Amniotic epithelial cell (primary cell): ENCODE results near the gene FAH.

Experiments used
- DNase-seq: peaks from one replicate; pipeline ENCODE4 v3.0.0-alpha.2; 2010; ENCODE audit warnings: low read depth

Gene FAH

DNA sequence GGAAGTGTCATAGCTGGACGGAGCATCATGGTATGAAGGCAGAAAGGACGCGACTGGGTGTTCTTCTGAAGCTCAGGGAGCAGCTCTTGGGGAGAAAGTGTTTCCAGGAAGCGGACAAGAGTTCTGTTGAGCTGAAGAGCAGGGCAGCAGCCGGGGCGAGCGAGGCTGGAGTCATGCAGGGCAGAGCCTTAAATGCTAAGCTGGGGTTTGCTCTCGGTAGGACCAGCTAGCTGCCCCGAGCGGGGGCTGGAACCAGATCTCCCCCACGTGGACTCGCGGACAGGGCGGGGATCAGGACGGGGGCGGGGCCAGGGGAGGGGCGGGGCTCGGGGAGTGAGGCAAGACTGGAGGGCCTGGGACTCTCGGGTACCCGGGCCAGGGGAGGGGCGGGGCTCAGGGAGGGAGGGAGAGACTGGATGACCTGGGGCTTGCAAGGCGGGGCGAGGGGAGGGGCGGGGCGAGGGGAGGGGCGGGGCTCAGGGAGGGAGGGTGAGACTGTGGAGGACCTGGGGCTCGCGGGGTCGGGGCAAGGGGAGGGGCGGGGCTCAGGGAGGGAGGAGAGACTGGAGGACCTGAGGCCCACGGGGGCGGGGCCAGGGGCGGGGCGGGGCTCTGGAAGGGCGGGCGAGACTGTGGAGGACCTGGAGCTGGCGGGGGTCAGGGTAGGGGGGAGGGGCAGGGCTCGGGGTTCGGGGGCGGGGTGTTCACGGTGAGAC lies 461 bp upstream of the FAH start:
- DNase-seq, result peak; percentile 95

- DNase-seq, result peak; percentile 52
Measured at GRCh38 chr15:80153900-80154299, 1.1 kb downstream of the FAH start.

DNA sequence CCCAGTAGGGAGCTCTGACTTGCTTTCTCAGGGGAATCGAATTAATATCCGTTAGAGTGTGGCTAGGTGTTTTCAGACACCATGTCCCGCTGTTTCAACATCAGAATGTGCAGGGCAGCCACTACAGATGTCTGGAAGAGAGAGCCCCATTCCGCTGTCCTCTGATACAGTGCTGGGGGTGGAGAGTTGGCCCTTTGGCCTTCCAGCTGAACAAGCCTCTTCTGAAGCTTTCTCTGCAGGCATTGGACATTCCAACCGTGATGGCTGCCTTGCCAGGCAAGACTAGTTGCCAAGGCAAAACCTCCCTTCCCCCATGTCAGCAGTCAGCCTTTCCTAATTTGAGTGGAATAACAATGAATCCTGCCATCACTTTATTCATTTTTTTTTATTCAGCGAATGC lies 1.5 kb downstream of the FAH start:
- DNase-seq, result peak; percentile 85

DNA sequence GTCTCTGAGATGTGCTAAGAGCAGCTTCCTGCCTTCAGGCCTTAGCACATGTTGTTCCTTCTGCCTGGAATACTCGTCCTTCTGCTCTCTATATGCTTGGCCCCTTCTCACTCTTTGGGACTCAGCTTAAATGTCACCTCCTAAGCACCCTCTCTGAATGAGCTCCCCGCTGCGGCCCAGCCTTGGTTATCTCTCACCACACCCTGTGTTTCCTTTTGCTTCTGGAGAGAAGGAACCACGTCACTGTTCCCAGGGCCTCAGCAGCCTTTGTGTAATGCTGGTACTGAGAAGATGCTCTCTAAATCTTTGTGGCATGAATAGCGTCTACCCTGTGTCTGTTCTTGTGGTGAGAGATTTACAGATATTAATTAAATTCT lies 2.2 kb downstream of the FAH start:
- DNase-seq, result peak; percentile 69

DNA sequence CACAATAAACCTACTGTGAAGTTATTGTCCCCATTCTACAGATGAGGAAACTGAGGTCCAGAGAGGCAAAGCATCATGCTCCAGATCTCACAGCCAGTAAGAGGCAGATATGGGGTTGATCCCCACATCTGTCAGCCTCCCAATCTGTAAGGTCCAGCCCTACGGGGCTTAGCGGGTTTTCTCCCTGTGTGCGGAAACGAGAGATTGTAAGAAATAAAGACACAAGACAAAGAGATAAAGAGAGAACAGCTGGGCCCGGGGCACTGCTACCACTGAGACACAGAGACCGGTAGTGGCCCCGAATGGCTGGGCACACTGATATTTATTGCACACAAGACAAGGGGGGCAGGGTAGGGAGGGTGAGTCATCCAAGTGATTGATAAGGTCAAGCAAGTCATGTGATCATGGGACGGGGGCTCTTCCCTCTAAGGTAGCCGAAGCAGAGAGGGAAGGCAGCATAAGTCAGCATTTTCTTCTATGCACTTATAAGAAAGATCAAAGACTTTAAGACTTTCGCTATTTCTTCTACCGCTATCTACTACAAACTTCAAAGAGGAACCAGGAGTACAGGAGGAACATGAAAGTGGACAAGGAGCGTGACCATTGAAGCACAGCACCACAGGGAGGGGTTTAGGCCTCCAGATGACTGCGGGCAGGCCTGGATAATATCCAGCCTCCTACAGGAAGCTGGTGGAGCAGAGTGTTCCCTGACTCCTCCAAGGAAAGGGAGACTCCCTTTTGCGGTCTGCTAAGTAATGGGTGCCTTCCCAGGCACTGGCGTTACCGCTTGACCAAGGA lies 2.8 kb downstream of the FAH start:
- peak; percentile 98 for DNase-seq

DNA sequence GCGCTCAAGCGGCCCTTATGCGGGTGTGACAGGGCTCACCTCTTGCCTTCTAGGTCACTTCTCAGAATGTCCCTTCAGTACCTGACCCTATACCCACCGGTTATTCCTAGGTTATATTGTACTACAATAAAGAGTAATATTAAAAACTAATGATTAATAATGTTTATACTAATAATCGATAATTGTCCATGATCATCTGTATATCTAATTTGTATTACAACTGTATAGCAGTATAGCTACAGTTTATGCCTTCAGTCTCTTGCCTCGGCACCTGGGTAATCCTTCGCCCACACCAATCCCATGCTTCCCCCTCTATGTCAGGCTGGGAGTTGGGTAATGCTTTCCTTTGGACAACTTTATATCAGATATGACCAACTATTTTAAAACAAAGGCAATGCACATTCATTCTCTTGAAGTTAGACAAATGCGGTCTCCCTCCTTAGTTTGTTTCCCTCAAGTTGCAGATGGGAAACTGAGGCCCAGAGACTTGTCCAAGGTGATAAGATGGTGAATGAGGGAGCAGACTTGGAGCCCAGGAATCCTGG lies 3.4 kb downstream of the FAH start:
- DNase-seq, result peak; percentile 74

GRCh38 chr15:80157215-80157614 lies 4.4 kb downstream of the FAH start:
- no peak for DNase-seq

DNA sequence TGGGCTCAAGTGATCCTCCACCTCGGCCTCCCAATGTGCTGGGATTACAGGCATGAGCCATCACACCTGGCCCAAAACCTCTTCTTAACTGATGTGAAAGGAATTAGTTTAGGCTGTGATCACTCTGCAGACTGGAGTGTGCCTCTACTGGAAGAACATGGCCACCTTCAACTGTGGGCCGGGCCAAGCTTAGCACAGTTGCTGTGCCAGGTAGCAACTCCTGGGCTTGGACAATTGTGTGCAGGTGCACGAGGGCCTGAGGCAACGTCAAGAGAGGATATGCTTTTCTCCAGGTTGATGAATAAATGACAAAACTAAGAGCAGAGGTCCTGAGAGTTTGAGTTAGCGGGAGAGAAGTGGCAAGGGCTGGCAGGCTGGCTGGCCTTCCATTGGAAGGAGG lies 6.5 kb downstream of the FAH start:
- DNase-seq, result no peak

GRCh38 chr15:80159811-80160569 lies 7.2 kb downstream of the FAH start:
- peak; percentile 99 for DNase-seq

GRCh38 chr15:80160570-80161156 lies 7.9 kb downstream of the FAH start:
- DNase-seq, result peak; percentile 97

- DNase-seq, result no peak
Measured at GRCh38 chr15:80161468-80162016, 8.7 kb downstream of the FAH start.

- DNase-seq, result peak; percentile 68
Measured at GRCh38 chr15:80162059-80162554, 9.3 kb downstream of the FAH start.

DNA sequence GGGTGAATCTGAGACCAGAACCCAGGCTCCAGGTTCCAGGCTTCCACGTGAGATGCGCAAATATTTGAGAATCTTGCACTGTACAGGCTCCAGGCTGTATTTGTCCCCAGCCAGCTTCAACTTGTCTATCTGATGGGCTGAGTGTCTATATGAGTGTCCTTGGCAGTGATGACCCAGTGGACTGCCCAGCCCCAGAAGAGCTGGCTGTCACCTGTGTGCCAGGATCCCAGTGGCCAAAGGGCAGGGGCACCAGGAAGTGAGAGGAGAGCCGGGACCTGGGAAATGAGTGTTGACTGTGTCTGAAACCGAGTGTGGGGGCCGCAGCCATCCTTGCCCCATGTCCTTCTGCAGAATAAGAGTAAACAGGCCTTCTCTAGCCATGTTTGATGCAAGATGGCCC lies 10.4 kb downstream of the FAH start:
- no peak for DNase-seq

- no peak for DNase-seq
Measured at GRCh38 chr15:80163897-80164296, 11.1 kb downstream of the FAH start.

GRCh38 chr15:80167936-80168335 lies 15.1 kb downstream of the FAH start:
- DNase-seq, result no peak

GRCh38 chr15:80168421-80168820 lies 15.6 kb downstream of the FAH start:
- no peak for DNase-seq

DNA sequence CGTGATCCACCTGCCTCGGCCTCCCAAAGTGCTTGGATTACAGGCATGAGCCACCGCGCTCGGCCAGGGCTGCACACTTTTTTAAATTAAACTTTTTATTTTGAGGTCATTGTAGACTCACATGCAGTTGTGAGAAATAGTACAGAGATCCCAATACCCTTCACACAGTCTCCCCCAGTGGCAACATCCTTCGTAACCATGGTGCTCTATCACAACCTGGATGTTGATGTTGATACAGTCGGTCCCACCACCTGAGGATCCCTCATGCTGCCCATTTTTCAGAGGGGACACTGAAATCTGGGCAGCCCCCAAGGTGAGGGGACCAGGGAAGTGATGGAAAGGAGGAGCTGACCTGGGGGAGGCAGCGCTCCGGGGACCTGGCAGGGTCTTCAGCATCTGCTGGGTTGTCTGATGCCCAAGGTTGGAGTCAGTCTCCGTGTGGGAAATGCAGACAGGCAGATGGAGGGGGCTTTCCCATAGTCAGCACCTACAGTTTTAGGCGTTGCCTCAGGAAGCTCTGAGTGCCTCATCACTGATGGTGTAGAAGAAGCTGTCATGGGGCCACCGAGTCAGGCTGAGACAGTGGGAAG lies 17.1 kb downstream of the FAH start:
- DNase-seq, result no peak

DNA sequence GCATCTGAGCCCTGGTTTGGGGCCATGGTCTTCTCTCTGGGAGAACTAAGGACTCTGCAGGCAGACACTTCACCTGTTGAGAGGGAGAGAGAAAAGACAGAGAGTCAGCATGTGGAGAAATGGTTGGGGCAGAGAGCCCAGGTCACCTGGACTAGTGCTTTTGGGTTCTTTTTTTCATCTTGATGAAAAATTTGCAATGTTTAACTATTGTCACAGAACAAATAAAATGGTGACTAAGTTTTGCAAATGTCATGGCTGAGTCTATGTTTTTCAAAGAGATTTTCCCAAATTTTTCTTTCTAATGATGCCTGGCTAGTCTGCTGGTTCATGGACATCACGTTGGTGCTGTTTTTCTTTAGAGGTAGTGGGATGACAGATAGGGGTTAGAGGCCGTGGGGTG lies 17.8 kb downstream of the FAH start:
- no peak for DNase-seq

DNA sequence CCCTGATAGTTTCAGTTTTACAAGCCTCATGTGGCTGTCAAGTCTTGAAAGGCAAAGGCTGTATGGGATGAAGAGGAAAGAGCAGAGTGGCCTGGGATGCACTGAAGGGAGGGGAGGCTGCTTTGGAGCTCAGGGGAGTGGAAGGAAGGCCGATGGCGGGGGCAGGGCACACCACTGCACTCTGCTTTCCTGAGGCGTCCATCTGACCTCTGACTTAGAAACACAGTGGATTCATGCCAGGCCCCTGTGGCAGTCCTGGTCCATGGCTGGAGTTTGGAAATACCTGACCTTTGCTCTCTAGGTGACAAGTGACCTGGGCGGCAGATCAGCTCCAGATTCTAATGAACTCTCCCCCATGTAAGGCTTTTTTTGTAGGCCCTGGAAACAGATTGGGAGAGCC lies 19.0 kb downstream of the FAH start:
- DNase-seq, result no peak

DNA sequence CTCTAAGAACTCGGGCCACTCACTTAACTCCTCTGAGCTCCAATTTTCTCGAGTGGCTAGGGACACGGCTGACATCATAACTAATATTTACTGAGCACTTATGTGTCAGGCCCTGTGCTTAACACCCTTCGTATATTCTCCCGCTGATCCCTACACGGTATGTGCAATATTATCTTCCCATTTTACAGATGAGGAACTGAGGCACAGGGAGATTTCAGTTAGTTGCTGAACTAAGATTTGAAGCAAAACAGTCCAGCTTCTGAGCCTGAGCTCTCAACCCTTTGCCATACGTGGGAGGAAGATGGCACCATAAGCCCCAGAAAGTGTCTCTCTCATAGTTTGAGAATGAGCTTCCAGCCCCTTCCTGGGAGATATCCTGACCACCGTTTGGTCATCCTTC lies 19.6 kb downstream of the FAH start:
- DNase-seq, result peak; percentile 31

DNA sequence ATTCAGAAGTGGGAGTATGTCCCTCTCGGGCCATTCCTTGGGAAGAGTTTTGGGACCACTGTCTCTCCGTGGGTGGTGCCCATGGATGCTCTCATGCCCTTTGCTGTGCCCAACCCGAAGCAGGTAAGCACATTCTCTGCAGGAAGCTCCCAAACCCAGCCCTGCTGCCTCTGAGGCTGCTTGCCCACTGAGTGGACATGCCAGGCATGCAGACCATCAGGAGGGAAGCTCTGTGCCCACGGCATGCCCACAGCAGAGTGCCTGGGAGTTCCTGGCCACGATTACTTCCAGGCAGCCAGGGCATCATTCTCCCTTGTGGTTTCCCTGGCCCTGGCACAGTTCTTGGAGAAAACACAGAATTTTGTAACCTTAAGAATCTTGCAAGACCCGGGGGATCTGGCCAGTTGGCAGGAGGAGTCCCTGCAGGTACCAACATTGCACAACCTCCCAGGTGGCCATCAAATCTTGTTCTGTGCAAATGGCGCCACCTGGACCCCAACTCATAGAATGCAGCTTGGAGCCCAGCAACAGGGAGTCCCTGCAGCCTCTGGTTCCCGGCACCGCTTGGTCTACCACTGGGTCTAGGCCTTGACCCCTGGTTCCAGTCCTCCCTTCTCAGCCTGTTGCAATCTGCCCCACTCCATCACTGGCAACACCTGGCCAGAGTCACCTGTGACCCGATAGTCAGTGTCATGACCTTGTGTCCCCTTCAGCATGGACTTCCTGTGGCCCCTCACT lies 20.4 kb downstream of the FAH start:
- peak; percentile 69 for DNase-seq
